SU-DHL-6 (cell line): Measurements from ENCODE around the gene IL13RA1.

Experiments
- EZH2phosphoT487 ChIP-seq: fragments of 200-600 bp; sonication (generic), shearing (Covaris generic); conservative IDR thresholded peaks from 2 replicates; pipeline ENCODE4 v1.6.1; 2018; ENCODE audit warnings: mild to moderate bottlenecking, antibody characterized with exemption, low read length, moderate library complexity, mixed read lengths
- TF ChIP-seq, protein P1 (sequence below): fragments of 200-600 bp; sonication (generic); IDR thresholded peaks from one replicate; pipeline ENCODE4 v1.5.1; 2017; ENCODE audit warnings: antibody characterized with exemption, mild to moderate bottlenecking, low read length, moderate library complexity; ENCODE audit not compliant: insufficient read depth, poor library complexity, severe bottlenecking

DNA sequence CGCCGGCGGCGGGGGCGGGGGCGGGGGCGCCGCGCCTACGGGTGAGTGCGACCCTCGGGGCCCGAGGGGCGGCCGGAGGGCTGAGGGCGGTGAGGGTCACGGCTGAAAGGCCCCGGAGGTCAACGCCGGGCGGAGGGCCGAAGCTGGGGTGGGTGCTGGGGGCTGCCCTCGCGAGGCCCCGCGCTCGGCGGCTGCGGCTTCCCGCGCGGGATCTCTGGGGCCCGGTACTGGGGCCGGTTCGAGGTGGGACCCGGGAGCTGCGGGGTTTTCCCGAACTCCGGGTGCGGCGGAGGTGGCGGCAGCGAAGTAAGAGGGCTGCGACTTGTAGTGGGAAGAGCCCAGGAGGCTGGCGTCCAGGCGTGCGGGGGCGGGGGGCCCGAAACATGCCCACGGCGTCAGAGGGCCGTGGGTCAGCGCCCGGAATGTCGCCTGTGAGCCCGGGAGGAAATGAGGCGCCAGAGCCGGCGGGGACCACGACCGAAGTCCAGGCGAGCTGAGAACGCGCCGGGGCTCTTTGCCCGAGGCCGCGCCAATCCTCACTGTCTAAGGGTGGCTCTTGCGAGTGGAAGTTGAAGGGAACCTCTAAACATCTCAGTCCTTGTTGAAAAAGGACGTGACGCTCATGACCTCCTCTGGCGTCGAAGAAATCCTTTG is 407 bp downstream of the IL13RA1 start:
- TF ChIP-seq, protein P1, sequence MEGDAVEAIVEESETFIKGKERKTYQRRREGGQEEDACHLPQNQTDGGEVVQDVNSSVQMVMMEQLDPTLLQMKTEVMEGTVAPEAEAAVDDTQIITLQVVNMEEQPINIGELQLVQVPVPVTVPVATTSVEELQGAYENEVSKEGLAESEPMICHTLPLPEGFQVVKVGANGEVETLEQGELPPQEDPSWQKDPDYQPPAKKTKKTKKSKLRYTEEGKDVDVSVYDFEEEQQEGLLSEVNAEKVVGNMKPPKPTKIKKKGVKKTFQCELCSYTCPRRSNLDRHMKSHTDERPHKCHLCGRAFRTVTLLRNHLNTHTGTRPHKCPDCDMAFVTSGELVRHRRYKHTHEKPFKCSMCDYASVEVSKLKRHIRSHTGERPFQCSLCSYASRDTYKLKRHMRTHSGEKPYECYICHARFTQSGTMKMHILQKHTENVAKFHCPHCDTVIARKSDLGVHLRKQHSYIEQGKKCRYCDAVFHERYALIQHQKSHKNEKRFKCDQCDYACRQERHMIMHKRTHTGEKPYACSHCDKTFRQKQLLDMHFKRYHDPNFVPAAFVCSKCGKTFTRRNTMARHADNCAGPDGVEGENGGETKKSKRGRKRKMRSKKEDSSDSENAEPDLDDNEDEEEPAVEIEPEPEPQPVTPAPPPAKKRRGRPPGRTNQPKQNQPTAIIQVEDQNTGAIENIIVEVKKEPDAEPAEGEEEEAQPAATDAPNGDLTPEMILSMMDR = no peak
- TF ChIP-seq EZH2phosphoT487 = no peak
